HG03520 (cell line): Measurements from ENCODE around the gene TXNIP.

Experiments
- ATAC-seq: cut with Tn5 transposase; IDR thresholded peaks from one replicate; pipeline ENCODE4 v1.9.1; 2021; ENCODE audit warnings: mild to moderate bottlenecking, moderate library complexity; ENCODE audit not compliant: unreplicated experiment

Gene TXNIP

DNA sequence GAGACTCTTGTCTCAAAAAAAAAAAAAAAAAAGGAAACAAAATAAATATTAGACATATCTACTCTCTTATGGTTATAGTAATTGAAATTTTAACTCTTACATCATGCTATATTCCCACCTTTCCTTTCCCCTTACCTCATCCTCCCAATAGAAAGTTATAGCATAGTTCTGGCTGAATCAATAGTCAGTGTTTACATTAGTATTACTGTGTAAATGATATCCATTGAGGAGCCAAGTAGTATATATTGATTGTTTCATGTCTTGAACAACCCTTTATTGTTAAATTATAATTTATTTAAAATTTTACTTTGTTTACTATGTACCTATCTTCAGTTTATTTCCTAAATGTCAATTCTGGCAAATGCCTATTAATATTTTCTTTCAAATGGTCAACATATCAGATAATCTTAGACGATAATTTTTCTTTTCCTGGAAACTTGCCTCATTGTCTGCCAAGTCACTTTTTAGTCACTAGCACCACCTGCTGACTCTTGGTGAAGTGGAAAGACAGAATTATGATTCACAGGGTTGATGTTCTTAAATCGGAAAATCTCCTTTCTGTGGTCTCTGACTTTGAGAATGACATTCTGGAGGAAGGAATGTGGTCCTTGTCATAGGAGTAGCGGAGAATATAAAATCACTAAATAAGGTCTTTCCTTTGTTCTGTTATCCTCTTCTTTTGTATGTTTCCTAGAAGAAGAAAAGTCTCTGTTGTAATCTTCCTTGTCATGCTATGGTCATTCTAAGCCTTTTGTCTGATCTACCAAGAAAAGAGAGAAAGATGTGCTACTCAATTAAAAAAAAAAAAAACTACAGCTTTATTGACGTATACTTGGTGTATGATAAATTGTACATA lies 16.6 kb upstream of the TXNIP start:
- ATAC-seq = no peak

DNA sequence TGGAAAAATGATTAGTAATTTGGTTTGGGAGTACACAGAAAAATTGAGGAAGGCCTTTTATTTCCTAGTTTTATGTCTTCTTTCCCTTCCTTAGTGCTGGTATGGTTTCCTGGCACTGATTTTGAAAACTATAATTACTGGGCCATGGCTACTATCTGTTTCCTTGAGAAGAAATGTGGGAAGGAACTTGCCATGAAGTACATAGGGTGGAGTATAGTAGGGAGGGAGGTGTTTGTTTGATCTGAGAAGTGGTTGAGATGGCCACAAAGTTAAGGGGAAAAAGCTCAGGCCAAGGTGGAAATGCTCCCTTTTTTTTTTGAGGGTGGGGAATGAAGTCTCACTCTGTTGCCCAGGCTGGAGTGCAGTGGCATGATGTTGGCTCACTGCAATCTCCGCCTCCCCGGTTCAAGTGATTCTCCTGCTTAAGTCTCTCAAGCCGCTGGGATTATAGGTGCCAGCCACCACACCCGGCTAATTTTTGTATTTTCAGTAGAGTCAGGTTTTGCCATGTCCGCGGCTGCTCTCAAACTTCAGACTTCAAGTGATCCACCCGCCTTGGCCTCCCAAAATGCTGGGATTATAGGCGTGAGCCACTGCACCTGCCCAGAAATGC lies 13.9 kb upstream of the TXNIP start:
- no peak for ATAC-seq

DNA sequence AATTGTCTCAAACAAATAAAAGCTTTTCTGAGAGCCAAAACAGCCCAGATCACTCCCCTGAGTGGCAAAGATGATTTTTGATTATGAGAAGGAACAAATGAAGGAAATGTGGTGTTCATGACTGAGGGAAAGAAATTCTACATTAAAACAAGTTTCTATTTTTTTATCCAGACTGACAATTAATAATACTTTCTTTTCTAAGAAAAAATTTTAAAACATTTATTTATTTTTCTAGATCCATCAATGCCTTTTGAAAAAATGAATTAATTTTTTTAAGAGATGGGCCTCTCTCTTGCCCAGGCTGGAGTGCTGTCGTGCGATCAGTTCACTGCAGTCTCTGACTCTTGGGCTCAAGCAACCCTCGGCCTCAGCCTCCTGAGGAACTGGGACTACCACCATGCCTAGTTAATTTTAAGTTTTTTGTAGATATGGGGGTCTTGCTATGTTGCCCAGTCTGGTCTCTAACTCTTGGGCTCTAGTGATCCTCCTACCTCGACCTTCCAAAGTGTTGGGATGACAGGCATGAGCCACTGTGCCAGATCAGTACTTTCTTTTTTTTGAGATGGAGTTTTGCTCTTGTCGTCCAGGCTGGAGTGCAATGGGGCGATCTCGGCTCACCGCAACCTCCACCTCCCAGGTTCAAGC lies 11.2 kb upstream of the TXNIP start:
- no peak for ATAC-seq

DNA sequence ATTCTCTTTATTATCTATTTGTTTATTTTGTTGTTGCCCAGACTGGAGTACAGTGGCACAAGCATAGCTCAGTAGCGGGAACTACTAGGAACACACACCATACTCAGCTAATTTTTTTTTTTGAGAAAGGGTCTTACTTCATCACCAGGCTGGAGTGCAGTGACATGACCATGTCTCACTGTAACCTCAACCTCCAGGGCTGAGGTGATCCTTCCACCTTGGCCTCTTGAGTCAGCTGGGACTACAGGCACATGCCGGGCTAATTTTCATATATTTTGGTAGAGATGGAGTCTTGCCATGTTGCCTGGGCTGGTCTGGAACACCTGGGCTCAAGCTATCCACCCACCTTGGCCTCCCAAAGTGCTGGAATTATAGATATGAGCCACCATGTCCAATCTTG lies 5.3 kb upstream of the TXNIP start:
- no peak for ATAC-seq

DNA sequence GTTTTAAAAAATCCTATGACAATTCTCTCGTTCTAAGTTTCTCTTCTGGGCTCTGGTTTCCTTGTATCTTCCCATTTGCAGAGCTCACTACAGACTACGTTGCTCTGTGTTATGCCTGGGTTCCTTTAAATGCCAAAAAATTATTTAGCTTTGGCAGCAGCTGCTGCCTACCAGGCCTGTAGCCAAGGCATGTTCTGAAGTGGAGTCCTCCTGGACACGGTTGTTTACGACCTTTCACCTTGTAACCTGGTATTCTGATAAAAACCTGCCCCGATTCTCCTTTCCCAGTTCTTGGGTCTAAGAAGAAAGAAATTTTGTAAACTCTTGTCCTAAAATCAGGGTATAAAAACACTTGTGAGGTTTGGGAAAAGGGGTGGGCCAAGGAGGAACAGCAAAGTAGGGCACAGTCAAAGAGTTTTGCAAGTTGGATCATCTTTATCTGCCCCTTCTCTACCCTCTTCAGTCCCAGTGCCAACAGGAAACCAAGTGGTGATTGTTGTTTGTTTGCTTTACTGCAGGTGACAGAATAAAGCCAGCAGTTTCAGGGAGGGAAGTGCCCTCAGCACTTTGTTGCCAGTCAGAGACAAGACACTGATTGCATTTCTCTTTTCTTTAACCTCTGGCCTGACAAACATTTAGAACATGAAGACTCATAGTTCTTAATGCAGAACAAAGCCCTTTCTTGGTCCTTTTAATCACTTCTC lies 3.1 kb upstream of the TXNIP start:
- no peak for ATAC-seq

DNA sequence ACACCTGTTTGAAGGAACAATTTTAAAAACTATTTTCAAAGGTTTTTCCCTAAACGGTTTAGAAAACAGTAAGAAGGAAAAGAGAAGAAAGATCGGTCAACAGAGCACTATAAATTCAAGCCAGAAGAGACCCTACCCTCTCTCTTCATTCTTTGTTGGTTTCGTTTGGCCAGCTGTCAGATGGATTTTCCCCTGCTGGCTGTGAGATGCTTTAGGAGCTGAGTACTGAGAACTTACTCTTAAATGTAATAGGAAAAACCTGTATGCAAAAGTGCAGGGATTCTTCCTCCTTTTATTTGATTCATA lies 1.3 kb upstream of the TXNIP start:
- ATAC-seq = no peak

DNA sequence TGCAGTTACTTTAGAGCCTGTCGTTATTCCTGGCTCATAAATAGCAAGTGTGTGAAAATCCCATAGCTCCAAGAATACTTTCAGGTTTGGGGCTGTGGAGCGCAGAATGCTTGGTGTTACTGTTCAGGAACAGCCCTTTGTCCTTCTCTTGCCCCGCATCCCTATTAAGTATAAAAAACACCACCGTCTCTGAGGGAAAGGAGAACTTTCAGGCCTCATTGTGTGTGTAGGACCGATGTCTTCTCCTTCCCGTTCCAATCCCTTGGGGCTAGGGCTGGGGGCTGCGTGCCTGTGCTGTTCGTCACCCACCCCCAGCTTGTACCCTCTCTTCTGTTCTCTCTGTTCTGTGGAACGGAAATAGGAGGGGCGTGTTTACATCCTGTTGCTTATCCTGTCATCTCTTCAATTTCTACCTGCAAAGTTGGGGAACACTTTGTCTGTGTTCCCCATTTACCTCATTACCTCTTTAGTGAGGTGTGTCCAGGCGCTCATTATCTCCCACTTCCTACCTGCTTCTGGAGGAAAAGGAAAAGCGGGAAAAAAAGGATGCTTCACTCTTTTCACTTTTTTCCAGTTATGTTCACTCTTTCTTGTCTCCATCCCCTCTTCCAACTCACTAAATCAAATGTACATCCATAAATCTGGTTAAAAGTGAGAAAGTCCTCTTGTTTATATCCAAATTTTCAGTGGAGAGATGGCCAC lies 788 bp upstream of the TXNIP start:
- ATAC-seq = no peak

DNA sequence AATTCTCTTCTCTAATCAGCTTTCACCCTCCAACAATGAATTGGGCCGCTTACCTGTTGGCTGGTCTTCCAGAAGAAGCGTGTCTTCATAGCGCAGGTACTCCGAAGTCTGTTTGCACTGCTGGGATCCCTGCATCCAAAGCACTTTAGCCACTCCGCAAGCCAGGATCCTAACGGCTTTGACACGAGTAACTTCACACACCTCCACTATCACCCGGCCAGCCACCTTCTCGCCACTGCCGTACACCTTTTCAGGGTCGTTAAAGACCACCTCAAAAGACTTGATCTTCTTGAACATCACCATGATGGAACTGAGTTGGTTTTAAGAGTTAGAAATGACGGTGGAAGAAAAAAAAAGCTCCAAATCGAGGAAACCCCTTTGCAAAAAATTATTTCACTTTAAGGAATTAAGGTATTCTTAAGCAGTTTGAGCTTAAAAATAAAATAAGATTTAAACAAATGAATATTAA lies 381 bp downstream of the TXNIP start:
- no peak for ATAC-seq

DNA sequence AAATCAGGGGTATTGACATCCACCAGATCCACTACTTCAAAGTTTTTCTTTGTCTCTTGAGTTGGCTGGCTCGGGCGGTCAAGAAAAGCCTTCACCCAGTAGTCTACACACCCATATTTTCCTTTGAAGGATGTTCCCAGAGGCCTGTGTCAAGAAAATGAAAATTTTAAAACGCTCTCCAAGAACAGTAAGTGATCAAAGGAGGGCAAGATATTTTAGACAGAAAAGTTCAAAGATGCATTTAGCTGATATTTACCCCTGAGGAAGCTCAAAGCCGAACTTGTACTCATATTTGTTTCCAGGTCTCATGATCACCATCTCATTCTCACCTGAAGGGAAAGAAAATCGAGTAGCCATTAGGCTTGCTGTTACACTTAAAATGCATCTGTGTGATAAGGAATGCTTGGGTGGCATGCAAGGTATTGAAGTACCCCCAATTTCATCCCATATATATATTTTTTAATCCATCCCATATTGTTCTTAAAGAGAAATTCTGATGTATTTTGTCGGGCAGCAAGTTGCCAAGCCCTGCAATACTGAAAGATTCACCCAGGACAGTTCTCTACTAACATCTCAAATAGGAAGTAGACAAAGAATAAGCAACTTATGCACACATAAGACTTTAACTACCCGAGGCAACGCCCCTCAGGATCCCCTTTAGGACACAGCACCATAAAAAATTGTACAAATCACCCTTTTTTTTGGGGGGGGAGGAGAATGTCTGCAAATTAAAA lies 1.1 kb downstream of the TXNIP start:
- ATAC-seq = no peak

DNA sequence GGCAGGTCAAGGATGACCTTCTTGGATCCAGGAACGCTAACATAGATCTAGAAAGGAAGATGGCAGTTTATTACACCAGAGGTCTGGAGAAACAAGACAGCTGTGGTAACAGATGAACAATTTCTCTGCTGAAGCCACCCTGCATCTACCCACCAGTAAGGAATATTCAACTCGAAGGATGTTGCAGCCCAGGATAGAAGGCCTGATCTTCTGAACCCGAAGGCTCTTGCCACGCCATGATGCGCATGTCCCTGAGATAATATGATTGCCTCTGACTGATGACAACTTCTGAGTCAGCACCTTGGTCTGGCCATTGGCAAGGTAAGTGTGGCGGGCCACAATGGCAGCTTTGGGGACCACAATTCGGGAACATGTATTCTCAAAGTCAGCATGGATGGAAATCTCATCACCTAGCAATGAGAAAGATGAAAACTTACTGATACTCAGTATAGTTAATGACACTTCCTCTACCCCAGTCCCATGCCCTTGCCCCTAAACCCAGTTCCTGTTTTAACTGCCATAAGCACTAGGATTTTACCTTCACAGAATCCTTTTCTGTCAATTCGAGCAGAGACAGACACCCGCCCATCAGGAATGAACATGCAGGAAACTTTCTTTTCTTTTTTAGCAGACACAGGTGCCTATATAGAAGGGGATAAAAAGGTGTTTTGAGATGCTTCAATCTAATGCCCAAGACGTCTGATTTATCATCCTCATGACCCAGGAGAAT lies 1.8 kb downstream of the TXNIP start:
- ATAC-seq = no peak

DNA sequence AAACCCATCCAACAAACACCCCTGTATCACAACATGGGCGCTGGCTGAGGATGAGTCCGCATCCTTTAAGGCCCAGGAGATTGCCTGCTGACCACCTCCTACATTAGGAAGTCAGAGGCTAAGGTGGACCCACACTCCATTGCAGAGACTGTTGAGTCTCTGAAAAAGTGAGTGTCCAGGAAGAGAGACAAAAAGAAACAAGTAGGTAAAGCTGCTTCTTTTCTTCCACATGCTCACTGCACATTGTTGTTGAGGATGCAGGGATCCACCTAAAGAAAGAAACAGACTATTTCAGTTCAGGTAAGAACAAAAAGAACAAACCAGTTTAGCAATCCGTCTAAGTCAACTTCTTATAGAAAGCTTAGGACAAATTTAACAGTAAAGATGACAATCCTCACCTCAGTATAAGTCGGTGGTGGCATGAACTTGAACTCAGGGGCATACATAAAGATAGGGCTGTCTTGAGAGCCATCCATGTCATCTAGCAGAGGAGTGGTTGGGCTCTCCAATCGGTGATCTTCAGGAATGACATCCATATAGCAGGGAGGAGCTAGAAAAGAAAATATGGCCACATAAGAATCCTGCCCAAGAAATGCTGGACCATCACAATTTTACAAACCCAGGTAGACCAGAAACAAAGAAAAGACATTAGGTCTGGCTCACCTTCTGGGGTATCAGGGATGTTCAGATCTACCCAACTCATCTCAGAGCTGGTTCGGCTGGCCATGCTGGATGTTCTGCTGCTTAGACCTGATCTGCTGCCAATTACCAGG lies 2.6 kb downstream of the TXNIP start:
- no peak for ATAC-seq

DNA sequence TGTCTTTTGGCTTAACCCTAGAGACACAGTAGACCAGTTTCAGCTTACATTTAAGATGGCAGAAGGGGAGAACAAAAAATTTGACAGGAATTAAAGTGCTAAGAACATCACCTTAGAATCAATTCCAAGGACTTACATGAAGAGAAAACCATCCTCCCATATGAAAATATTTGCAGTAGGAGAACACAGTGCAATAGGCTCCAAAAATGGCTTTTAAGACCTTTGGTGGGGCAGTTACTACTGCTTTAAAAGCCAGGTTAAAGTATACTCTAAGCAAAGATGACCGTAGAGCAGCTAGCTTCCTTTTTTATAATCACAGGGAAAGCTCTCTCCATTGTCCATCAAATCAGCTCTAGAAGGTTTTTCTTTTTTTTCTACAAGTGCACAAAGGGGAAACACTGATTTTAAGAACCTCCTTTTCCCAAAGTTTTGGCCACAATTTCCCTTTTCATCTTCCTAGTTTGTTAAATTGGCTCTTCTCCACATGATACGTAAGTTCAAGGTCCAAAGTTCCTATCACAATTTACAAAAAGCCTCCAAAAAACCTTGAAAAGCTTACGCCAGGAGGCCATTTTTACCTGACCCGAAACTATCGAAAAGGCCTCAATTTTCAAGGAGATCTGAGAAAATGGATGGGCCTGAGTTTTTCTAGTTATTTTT lies 3.3 kb downstream of the TXNIP start:
- ATAC-seq = no peak

DNA sequence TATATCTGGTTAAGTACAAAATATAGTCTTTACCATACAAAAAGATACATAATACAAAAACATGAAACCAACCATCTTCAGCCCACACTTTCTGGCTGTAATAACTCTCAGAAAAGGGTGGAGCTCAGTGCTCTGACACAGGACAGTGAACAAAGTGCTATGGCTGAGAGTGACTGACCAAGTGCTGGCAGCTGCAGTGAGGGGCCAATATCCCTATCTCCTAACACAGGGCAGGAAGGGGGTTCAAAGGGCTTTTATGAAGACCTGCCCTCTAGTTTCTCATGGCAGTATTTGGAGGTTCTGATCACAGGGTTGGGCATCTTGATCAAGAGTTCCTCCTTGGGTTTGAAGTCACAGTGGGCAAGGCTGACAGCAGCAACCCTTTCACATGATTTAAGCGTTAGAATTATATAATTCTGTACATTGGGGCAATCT lies 3.9 kb downstream of the TXNIP start:
- ATAC-seq = no peak

DNA sequence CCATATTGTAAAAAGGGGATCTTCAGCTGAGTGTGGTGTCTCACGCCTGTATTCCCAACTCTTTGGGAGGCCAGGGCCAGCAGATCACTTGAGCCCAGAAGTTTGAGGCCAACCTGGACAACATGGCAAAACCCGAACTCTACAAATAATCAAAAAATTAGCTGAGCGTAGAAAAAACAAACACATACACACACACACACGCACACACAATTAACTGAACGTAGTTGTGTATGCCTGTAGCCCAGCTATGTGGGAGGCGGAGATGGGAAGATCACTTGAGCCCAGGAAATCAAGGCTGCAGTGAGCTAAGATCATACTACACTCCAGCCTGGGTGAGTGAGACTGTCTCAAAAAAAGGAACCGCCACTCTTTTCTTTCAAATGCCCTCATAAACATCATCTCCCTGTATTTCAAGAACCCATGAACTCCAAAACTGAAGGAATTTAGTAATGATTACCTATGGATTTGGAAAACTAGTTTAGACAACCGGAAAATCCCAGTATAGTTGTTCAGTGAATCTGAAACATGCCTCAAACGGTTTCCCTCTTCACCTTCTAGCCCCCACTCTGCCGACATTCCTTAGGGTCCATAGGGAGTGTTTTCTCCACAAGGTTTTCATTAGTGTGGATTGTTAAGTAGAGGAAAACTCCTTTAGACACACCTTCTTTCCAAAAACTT lies 4.5 kb downstream of the TXNIP start:
- ATAC-seq = no peak

DNA sequence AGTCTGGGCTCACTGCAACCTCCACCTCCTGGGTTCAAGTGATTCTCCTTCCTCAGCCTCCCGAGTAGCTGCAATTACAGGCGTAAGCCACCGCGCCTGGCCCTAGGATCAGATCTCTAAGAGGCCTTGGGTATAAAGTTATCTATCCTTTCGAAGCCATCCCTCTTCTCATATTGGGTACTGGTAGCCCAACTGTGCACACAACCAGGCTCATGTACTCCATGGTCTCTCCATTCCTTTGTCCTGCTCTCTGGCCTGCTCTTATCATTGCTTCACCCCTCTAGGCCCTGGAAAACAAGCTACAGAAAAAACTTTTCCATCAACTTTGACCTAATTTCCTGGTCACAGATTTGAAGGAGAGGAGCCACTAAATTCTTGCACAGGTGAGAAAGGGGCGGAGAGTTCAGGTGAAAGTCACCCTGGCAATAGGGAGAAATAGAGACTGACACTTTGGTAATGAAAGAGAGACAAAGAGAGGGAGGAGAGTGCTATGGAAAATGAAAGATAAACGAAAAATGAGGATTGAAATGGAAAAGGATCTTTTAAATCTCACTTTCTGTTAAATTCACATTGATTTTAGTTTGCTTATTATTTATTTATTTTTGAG lies 6.0 kb downstream of the TXNIP start:
- ATAC-seq = no peak

DNA sequence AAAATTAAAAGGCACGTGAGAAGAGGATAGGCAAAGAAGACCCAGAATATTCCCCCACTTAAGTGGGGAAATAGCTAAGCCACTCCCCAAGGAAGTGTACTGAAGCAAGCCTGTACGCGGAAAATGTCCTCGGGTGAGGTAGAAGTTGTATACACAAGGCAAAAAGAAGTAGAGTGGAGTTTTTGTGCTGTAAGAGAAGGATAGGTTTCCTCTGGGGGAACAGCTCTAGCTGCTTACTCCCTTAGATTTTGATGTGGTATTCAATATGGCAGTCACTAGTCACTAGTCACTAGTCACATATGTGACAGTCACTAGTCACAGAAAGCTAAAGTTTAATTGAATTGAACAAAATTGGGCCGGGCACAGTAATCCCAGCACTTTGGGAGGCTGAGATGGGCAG lies 7.6 kb downstream of the TXNIP start:
- ATAC-seq = no peak

DNA sequence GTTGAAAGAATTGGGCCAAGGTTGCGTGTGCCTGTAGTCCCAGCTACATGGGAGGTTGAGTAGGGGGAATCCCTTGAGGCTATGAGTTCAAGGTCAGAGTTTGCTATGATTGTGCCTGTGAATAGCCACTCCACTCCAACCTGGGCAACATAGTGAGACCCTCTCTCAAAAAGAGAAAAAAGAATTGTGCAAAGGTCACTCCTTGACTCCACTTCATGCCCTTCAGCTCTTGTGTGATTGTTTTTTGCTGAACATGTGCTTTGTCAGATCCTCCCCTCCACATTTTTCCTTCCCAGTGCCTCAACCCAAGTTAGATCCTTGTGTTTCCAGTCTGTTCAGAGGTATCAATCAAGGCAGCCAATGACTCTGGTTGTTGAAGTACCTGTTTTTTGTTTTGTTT lies 8.5 kb downstream of the TXNIP start:
- no peak for ATAC-seq
